K562 (cell line): ENCODE data around the gene PTPRR. TPM values are rescaled to one million over a fixed set of nuclear protein-coding genes. Genes with fewer than 3 reads are reported as not detected.

ENCODE experiments used
- ARID3A ChIP-seq: IDR thresholded peaks from 2 replicates; pipeline ENCODE4 v1.6.1; 2012; ENCODE audit warnings: low read depth, low read length, improper control_type of control experiment, borderline replicate concordance
- CREB3 ChIP-seq: fragments of 450-650 bp; conservative IDR thresholded peaks from 2 replicates; pipeline ENCODE4 v1.6.1; 2016; ENCODE audit warnings: missing genetic modification characterization, low read depth, mild to moderate bottlenecking, missing compliant biosample characterization, moderate library complexity
- ERF ChIP-seq: fragments of 450-650 bp; formaldehyde crosslinking; IDR thresholded peaks from 2 replicates; pipeline ENCODE4 v1.4.0; 2020; ENCODE audit warnings: mild to moderate bottlenecking, mixed read lengths
- FIP1L1 ChIP-seq: fragments of 200-400 bp; formaldehyde crosslinking; IDR thresholded peaks from 2 replicates; pipeline ENCODE4 v1.6.1; 2018; ENCODE audit warnings: mild to moderate bottlenecking, low read depth, low read length; ENCODE audit not compliant: poor library complexity, severe bottlenecking
- HMBOX1 ChIP-seq: sonication (generic); IDR thresholded peaks from 2 replicates; pipeline ENCODE4 v1.6.1; 2016
- KDM2B ChIP-seq: fragments of 250-450 bp; sonication (Bioruptor Pico); IDR thresholded peaks from 2 replicates; pipeline ENCODE4 v1.8.0; 2021; ENCODE audit warnings: mild to moderate bottlenecking, moderate library complexity
- MAFG ChIP-seq: fragments of 450-650 bp; conservative IDR thresholded peaks from 2 replicates; pipeline ENCODE4 v1.6.1; 2016; ENCODE audit warnings: missing genetic modification characterization, missing compliant biosample characterization
- MTA1 ChIP-seq: fragments of 450-650 bp; IDR thresholded peaks from 2 replicates; pipeline ENCODE4 v1.6.1; 2017; ENCODE audit warnings: borderline replicate concordance
- PREB ChIP-seq: sonication (generic); formaldehyde crosslinking; IDR thresholded peaks from 2 replicates; pipeline ENCODE4 v1.8.1; 2023; ENCODE audit warnings: mild to moderate bottlenecking, missing genetic modification reagents
- RNF2 ChIP-seq: sonication (generic); IDR thresholded peaks from 2 replicates; pipeline ENCODE4 v1.6.1; 2016
- TCF3 ChIP-seq: sonication (generic); formaldehyde crosslinking; IDR thresholded peaks from 2 replicates; pipeline ENCODE4 v1.4.0; 2020; ENCODE audit warnings: mild to moderate bottlenecking, missing genetic modification reagents
- TRIM24 ChIP-seq, 2 experiments: fragments of 450-650 bp; IDR thresholded peaks; 2 replicates each; pipeline ENCODE4 v1.6.1; 2016
- ZBTB40 ChIP-seq, 2 experiments: fragments of 450-650 bp in 1 of 2; sonication (generic) in 1 of 2; formaldehyde crosslinking in 1 of 2; IDR thresholded peaks; 2 replicates each; pipeline versions ENCODE4 v1.7.1 to v1.9.0; 2016 to 2022; ENCODE audit warnings: inconsistent platforms in 1 of 2, mild to moderate bottlenecking in 1 of 2, missing genetic modification reagents in 1 of 2
- ZC3H8 ChIP-seq: fragments of 450-650 bp; IDR thresholded peaks from 2 replicates; pipeline ENCODE4 v1.6.1; 2017
- polyA plus RNA-seq, 8 experiments: library from polyadenylated mRNA; depleted of rRNA in 4 of 8; stranded (reverse) in 5 of 8; unstranded in 3 of 8; fragments of >200 nt; fragmentation: Nextera tagmentation in 2 of 8; fragmentation: Illumina TruSeq in 1 of 8; extraction: Ambion mirVana in 2 of 8; extraction: Trizol in 1 of 8; gene quantifications; 2 replicates each; pipeline versions ENCODE4 v1.2.1 to v1.2.3, GENCODE V29; 2011 to 2014; ENCODE audit warnings: inconsistent platforms in 1 of 8, missing spikeins in 1 of 8
- total RNA-seq, 7 experiments: library from RNA; depleted of rRNA in 6 of 7; stranded (reverse); fragments of >200 nt in 6 of 7; fragmentation: Illumina TruSeq in 2 of 7; extraction: Trizol in 2 of 7; gene quantifications; 2 replicates each; pipeline versions ENCODE4 v1.2.1 to v1.2.3, GENCODE V29; 2011 to 2021; ENCODE audit warnings: low replicate concordance in 1 of 7

PTPRR gene
- total and polyA plus RNA-seq, 9 of the 15 experiments (the other 6 are each of a cell fraction or from before 2014, with no cell fraction given) = 6.6 to 41.7 (median 12.3) TPM

- TF ChIP-seq ZBTB40 (IDR thresholded peaks at IDR 0.05) (0 out of 2 replicates have a peak, but pooled peaks have one; percentile 39), ZBTB40 (CRISPR knock-in tag; IDR thresholded peaks at IDR 0.05) (no peak), FIP1L1 (no peak), ARID3A (peak; percentile 70; the same call in 1 of the 2 replicates), KDM2B (CRISPR knock-in tag) (no peak), MAFG (tag) (no peak), RNF2 (peak; percentile 49; the same call in 1 of the 2 replicates), CREB3 (tag) (peak; percentile 48; the same call in 1 of the 2 replicates), ZC3H8 (no peak), TCF3 (CRISPR knock-in tag) (peak; percentile 36; the same call in 1 of the 2 replicates), MTA1 (peak; percentile 54; the same call in 1 of the 2 replicates), PREB (CRISPR knock-in tag) (no peak), HMBOX1 (peak; percentile 98), TRIM24 (IDR thresholded peaks at IDR 0.05) (no peak), ERF (peak; percentile 76; the same call in 1 of the 2 replicates)
These were observed 261.4 kb downstream of the PTPRR start (continued) for GRCh38 chr12:70659077-70659606.
